Progenitor cell of endocrine pancreas (in vitro differentiated cells): ENCODE data around the gene C14orf39. TPM values are rescaled to one million over a fixed set of nuclear protein-coding genes. Genes with fewer than 3 reads are reported as not detected.

Experiments
- DNase-seq: peaks from one replicate; pipeline ENCODE4 v3.0.0; 2021; ENCODE audit warnings: low spot score; ENCODE audit not compliant: unreplicated experiment
- H3K27ac Mint-ChIP-seq: 2 replicates; pipeline ENCODE4 v1.8.0; 2021; ENCODE audit warnings: mild to moderate bottlenecking, moderate library complexity, mixed read lengths
- H3K27me3 Mint-ChIP-seq: 2 replicates; pipeline ENCODE4 v1.8.0; 2021; ENCODE audit warnings: mixed read lengths
- H3K36me3 Mint-ChIP-seq: 2 replicates; pipeline ENCODE4 v1.8.0; 2022; ENCODE audit warnings: mixed read lengths; ENCODE audit not compliant: insufficient read depth
- H3K4me1 Mint-ChIP-seq: 2 replicates; pipeline ENCODE4 v1.8.0; 2021; ENCODE audit warnings: low read depth, mixed read lengths
- H3K4me3 Mint-ChIP-seq: 2 replicates; pipeline ENCODE4 v1.8.0; 2021; ENCODE audit warnings: low read depth, mild to moderate bottlenecking, moderate library complexity, mixed read lengths
- H3K9me3 Mint-ChIP-seq: 2 replicates; pipeline ENCODE4 v1.8.0; 2021; ENCODE audit warnings: low read depth, mixed read lengths
- CTCF ChIP-seq: fragments of 200-600 bp; sonication (generic); IDR thresholded peaks from one replicate; pipeline ENCODE4 v1.5.0; 2021; ENCODE audit warnings: antibody characterized with exemption, mild to moderate bottlenecking; ENCODE audit not compliant: unreplicated experiment
- total RNA-seq: library from RNA; stranded (reverse); gene quantifications from 2 replicates; pipeline ENCODE4 v1.2.1, GENCODE V29; 2021

The C14orf39 gene
- total RNA-seq, 1 donor from 2014 or later: 1.4 TPM

DNA sequence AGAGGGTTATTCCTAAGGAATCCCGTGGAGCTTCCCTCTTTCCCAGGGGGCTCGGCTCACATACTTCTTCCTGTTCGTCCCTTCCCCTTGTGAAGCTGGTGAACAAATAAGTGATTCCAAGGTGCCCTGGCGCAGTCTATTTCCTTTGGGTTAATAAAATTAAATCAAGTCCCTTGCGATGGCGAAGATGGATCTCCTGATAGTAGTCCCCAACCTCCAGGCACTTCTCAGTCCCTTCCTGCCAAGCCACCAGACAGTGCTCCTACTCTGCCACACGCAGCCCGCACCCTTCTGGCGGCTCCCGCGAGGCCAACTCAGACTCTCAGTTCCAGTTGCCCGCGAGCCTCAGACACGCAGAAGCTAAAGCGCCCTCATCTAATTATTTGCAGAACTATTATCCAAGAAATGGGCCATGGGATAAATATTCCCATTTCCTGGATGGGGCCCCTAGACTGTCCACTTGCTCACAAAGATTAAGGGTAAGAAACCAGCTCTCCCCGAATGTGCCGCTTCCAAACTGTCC, 20.7 kb upstream of the C14orf39 start:
- Mint-ChIP-seq H3K27ac (no peak overlapping the region), H3K36me3 (no peaks in the 10 kb centered on the region), H3K4me3 (no peak overlapping the region), H3K9me3 (no peaks in the 10 kb centered on the region), H3K27me3 (peaks cover 99% of the 10 kb centered on the region), H3K4me1 (no peaks in the 10 kb centered on the region)
- no peak for TF ChIP-seq CTCF
- DNase-seq: no peak

GRCh38 chr14:60506010-60506409, 20.1 kb upstream of the C14orf39 start:
- Mint-ChIP-seq H3K4me3 (no peak overlapping the region), H3K4me1 (no peaks in the 10 kb centered on the region), H3K36me3 (no peaks in the 10 kb centered on the region), H3K27me3 (peaks cover 99% of the 10 kb centered on the region), H3K9me3 (no peaks in the 10 kb centered on the region), H3K27ac (no peak overlapping the region)
- no peak for DNase-seq
- TF ChIP-seq CTCF: no peak

- no peak for TF ChIP-seq CTCF
- Mint-ChIP-seq H3K27me3 (peaks cover 99% of the 10 kb centered on the region), H3K36me3 (no peaks in the 10 kb centered on the region), H3K4me1 (no peaks in the 10 kb centered on the region), H3K27ac (no peak overlapping the region), H3K9me3 (no peaks in the 10 kb centered on the region), H3K4me3 (no peak overlapping the region)
- DNase-seq: no peak
These were observed 19.6 kb upstream of the C14orf39 start for GRCh38 chr14:60505448-60505847.

GRCh38 chr14:60502541-60502940, 16.7 kb upstream of the C14orf39 start:
- Mint-ChIP-seq H3K4me3 (no peak overlapping the region), H3K9me3 (no peaks in the 10 kb centered on the region), H3K36me3 (no peaks in the 10 kb centered on the region), H3K4me1 (no peaks in the 10 kb centered on the region), H3K27ac (no peak overlapping the region), H3K27me3 (peaks cover 85% of the 10 kb centered on the region)
- DNase-seq: no peak
- TF ChIP-seq CTCF: no peak

DNA sequence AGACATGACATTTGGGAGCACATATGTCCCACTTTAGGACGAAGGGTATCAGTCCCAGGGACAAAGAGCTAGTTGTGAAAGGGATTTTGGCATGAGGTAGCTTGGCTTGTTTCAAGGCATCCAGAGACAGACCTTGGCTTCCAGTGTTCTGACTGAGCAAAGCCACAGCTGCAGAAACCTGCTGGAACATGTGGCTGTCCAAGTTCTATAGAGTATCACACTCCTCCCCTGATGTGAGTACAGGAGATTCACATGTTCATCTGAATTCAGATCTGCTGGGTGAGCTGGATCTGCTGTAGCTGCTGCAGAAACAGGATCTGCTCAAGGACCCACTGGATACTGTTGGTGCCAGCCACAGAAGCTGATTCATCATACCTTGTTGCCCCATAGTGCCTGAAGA, 10.1 kb upstream of the C14orf39 start:
- no peaks in the 10 kb centered on the region for H3K36me3 Mint-ChIP-seq
- no peak for DNase-seq
- H3K4me3 Mint-ChIP-seq: no peak overlapping the region
- no peaks in the 10 kb centered on the region for H3K4me1 Mint-ChIP-seq
- TF ChIP-seq CTCF: no peak
- H3K27ac Mint-ChIP-seq: no peak overlapping the region
- H3K27me3 Mint-ChIP-seq: peaks cover 52% of the 10 kb centered on the region
- H3K9me3 Mint-ChIP-seq: no peaks in the 10 kb centered on the region
